Measurements from ENCODE around the gene ETS2.

- no peak for TF ChIP-seq CTCF (IDR thresholded peaks at IDR 0.05)
- no peak for TF ChIP-seq POLR2A (IDR thresholded peaks at IDR 0.05)
Measured at GRCh38 chr21:38832664-38833063, 26.9 kb downstream of the ETS2 start.

All from lower leg skin (tissue), 3 donors.